ENCODE measurements around the gene PLCB4.

DNA sequence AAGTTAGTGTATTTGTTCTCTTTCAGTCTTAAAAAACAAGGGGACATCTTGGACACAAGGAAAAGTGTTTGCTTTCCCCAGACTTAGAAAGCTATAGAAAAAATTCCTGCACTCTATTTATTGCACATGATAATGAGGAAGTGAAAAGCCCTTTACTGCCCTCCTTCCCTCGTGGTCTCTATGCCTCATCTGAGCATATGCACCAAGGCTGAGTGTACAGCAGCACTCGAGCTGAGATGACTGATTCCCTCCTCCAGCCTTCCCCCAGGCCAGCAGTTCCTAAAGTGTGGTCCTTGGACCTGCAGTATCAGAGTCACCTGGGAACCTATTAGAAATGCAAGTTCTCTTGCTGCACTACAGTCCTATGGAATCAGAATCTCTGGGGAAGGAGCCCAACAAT, 431.2 kb downstream of the PLCB4 start:
- TF ChIP-seq, protein P1, sequence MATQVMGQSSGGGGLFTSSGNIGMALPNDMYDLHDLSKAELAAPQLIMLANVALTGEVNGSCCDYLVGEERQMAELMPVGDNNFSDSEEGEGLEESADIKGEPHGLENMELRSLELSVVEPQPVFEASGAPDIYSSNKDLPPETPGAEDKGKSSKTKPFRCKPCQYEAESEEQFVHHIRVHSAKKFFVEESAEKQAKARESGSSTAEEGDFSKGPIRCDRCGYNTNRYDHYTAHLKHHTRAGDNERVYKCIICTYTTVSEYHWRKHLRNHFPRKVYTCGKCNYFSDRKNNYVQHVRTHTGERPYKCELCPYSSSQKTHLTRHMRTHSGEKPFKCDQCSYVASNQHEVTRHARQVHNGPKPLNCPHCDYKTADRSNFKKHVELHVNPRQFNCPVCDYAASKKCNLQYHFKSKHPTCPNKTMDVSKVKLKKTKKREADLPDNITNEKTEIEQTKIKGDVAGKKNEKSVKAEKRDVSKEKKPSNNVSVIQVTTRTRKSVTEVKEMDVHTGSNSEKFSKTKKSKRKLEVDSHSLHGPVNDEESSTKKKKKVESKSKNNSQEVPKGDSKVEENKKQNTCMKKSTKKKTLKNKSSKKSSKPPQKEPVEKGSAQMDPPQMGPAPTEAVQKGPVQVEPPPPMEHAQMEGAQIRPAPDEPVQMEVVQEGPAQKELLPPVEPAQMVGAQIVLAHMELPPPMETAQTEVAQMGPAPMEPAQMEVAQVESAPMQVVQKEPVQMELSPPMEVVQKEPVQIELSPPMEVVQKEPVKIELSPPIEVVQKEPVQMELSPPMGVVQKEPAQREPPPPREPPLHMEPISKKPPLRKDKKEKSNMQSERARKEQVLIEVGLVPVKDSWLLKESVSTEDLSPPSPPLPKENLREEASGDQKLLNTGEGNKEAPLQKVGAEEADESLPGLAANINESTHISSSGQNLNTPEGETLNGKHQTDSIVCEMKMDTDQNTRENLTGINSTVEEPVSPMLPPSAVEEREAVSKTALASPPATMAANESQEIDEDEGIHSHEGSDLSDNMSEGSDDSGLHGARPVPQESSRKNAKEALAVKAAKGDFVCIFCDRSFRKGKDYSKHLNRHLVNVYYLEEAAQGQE (IDR thresholded peaks at IDR 0.05; ENCODE audit: insufficient read depth in 1 of 2, low read depth in 2 of 2, low read length in 2 of 2): no peak
- TF ChIP-seq TAF1 (IDR thresholded peaks at IDR 0.05; ENCODE audit: borderline replicate concordance, insufficient read depth, low read length): no peak

All from PFSK-1 (cell line).